Measurements from ENCODE around the gene STX16.

DNA sequence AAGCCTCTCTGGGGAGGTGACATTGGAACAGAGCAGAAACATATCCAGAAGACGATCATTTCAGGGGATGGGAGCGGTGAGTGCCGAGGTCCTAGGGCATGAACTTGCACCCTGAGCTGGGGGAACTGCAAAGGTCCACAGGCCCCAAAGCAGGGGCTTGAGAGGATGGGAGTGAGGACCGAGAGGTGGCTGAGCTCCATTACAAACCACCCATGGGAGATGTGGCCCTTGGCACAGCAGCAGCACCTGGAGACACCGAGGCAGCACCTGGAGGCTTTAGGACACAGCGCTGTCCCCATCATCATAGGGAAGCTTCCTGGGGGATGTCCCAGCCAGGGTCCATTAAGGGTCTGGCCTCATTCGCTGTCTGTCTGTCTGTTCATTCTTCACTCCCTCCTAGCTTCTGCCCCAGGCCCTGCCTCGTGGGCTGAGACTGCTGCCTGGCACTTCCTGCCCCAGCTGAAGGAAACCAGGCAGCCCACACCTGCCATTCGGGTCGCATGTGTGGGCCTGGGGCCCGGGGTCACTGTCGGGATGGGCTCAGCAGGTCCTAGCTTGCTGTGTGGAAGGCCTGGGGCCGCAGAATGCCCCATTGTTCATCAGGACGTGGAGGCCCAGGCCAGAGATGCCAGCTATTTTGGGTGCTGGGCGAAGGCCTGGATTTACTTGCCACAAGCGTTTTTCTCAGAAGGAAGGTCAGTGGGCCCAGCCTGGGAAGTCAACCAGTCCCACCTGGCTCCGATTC lies 42.8 kb upstream of the STX16 start:
- TF ChIP-seq, protein P1, sequence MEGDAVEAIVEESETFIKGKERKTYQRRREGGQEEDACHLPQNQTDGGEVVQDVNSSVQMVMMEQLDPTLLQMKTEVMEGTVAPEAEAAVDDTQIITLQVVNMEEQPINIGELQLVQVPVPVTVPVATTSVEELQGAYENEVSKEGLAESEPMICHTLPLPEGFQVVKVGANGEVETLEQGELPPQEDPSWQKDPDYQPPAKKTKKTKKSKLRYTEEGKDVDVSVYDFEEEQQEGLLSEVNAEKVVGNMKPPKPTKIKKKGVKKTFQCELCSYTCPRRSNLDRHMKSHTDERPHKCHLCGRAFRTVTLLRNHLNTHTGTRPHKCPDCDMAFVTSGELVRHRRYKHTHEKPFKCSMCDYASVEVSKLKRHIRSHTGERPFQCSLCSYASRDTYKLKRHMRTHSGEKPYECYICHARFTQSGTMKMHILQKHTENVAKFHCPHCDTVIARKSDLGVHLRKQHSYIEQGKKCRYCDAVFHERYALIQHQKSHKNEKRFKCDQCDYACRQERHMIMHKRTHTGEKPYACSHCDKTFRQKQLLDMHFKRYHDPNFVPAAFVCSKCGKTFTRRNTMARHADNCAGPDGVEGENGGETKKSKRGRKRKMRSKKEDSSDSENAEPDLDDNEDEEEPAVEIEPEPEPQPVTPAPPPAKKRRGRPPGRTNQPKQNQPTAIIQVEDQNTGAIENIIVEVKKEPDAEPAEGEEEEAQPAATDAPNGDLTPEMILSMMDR (IDR thresholded peaks at IDR 0.05) = no peak
- TF ChIP-seq POLR2A (IDR thresholded peaks at IDR 0.05) = no peak
